ENCODE results near the gene REPS1.

The REPS1 gene

DNA sequence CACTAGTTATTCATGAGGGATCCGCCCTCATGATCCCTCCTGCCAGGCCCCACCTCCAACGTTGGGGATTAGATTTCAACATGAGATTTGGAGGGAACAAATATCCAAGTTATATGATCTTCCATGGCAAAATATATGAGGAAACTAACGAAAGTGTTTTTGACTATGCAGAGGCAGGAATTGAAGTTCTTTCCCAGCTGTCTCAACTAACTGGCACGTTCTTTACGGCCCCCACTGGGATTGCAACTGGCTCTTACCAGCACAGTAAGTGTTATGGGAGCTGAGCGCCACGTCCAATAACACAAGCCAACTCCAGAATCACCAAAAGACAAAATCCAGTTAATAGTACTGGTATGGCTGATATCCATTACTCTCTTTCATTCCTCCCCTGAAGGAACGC lies 125.6 kb downstream of the REPS1 start:
- TF ChIP-seq, protein P1, sequence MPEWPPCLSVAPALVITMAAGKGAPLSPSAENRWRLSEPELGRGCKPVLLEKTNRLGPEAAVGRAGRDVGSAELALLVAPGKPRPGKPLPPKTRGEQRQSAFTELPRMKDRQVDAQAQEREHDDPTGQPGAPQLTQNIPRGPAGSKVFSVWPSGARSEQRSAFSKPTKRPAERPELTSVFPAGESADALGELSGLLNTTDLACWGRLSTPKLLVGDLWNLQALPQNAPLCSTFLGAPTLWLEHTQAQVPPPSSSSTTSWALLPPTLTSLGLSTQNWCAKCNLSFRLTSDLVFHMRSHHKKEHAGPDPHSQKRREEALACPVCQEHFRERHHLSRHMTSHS (tag by site-specific recombination; IDR thresholded peaks at IDR 0.05) = no peak
- TF ChIP-seq ZNF76 (tag by site-specific recombination; IDR thresholded peaks at IDR 0.05; ENCODE audit: borderline replicate concordance, low read depth) (no peak), GLI4 (tag by site-specific recombination; IDR thresholded peaks at IDR 0.05) (no peak), ZNF677 (tag by site-specific recombination; IDR thresholded peaks at IDR 0.05) (no peak), ZBTB21 (tag by site-specific recombination; IDR thresholded peaks at IDR 0.05) (no peak), ZIC2 (tag by site-specific recombination; IDR thresholded peaks at IDR 0.05) (no peak), ZNF311 (tag by site-specific recombination; IDR thresholded peaks at IDR 0.05; ENCODE audit: borderline replicate concordance) (no peak), ZNF776 (tag by site-specific recombination; IDR thresholded peaks at IDR 0.05; ENCODE audit: borderline replicate concordance) (no peak), ZNF664 (tag by site-specific recombination; IDR thresholded peaks at IDR 0.05) (no peak), ZNF140 (tag by site-specific recombination; IDR thresholded peaks at IDR 0.05) (no peak)
- TF ChIP-seq, protein P2, sequence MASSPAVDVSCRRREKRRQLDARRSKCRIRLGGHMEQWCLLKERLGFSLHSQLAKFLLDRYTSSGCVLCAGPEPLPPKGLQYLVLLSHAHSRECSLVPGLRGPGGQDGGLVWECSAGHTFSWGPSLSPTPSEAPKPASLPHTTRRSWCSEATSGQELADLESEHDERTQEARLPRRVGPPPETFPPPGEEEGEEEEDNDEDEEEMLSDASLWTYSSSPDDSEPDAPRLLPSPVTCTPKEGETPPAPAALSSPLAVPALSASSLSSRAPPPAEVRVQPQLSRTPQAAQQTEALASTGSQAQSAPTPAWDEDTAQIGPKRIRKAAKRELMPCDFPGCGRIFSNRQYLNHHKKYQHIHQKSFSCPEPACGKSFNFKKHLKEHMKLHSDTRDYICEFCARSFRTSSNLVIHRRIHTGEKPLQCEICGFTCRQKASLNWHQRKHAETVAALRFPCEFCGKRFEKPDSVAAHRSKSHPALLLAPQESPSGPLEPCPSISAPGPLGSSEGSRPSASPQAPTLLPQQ (tag by site-specific recombination; IDR thresholded peaks at IDR 0.05) = no peak
- CTCF ChIA-PET = interaction anchor here (0.6 kb wide), 1 partner anchor 270 kb away, joined by 3 read pairs; no protein-coding TSS in a partner anchor
- Histone ChIP-seq H3K4me1 (ENCODE audit: control insufficient read depth, insufficient read depth, low read length) (no peaks in the 10 kb centered on the region), H3K9me3 (ENCODE audit: control insufficient read depth, insufficient read depth, low read depth, low read length) (no peaks in the 10 kb centered on the region), H3K27ac (ENCODE audit: extremely low read depth, low read depth, low read length) (no peak overlapping the region), H3K4me3 (ENCODE audit: low read depth, low read length) (no peak overlapping the region), H3K36me3 (ENCODE audit: control insufficient read depth in 2 of 2, insufficient read depth in 1 of 2, low read length in 2 of 2) (no peaks in the 10 kb centered on the region)
- POLR2A ChIA-PET = interaction anchor here (0.6 kb wide), 1 partner anchor 33 kb away, joined by 4 read pairs; no protein-coding TSS in a partner anchor

GRCh38 chr6:138857775-138858174 lies 130.3 kb downstream of the REPS1 start:
- ChIA-PET CTCF (interaction anchor here (1.2 kb wide), 1 partner anchor 41 kb away, joined by 3 read pairs; no protein-coding TSS in a partner anchor), POLR2A (no interaction called here)
- no peaks in the 10 kb centered on the region for H3K4me1 ChIP-seq (ENCODE audit: control insufficient read depth, insufficient read depth, low read length)
- H3K27ac ChIP-seq (ENCODE audit: extremely low read depth, low read depth, low read length) = no peak overlapping the region
- H3K36me3 ChIP-seq (ENCODE audit: control insufficient read depth in 2 of 2, insufficient read depth in 1 of 2, low read length in 2 of 2) = no peaks in the 10 kb centered on the region
- TF ChIP-seq KLF8 (tag by site-specific recombination; IDR thresholded peaks at IDR 0.05) (no peak), ZNF366 (tag by site-specific recombination; conservative IDR thresholded peaks at IDR 0.05) (no peak)
- no peak overlapping the region for H3K4me3 ChIP-seq (ENCODE audit: low read depth, low read length)
- no peaks in the 10 kb centered on the region for H3K9me3 ChIP-seq (ENCODE audit: control insufficient read depth, insufficient read depth, low read depth, low read length)

DNA sequence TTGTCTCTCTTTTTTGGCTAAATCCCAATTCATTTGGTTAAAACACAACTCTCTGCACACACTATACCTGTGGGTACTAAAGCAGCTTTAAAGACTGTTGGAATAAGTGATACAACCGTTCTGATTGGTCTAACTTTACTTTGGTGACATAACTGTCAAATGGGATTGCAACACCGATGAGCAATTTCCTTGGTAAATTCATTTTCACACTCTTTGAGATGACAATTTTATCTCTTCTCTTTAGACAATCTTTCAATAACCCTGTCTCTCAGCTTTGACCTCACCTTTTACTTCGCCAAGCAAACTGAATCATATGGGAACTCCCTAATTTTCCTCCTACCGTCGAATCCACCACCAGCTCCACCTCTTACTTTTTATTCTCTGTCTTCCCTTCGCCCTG lies 131.4 kb downstream of the REPS1 start:
- H3K4me1 ChIP-seq (ENCODE audit: control insufficient read depth, insufficient read depth, low read length) = no peaks in the 10 kb centered on the region
- no peak overlapping the region for H3K27ac ChIP-seq (ENCODE audit: extremely low read depth, low read depth, low read length)
- no peak overlapping the region for H3K4me3 ChIP-seq (ENCODE audit: low read depth, low read length)
- ChIA-PET CTCF (interaction anchor here (0.6 kb wide), 1 partner anchor 776 kb away, joined by 3 read pairs; no protein-coding TSS in a partner anchor), POLR2A (no interaction called here)
- TF ChIP-seq PRDM1 (tag by site-specific recombination; IDR thresholded peaks at IDR 0.05) (no peak), ZNF146 (tag by site-specific recombination; IDR thresholded peaks at IDR 0.05) (no peak)
- H3K36me3 ChIP-seq (ENCODE audit: control insufficient read depth in 2 of 2, insufficient read depth in 1 of 2, low read length in 2 of 2) = no peaks in the 10 kb centered on the region
- no peaks in the 10 kb centered on the region for H3K9me3 ChIP-seq (ENCODE audit: control insufficient read depth, insufficient read depth, low read depth, low read length)

All from HEK293 (cell line).